Measurements from ENCODE around the gene COA8. TPM values are rescaled to one million over a fixed set of nuclear protein-coding genes. Genes with fewer than 3 reads are reported as not detected.
A peak's percentile ranks its signal among the peaks of the same experiment; 100 is the strongest.

Gene COA8
- polyA plus RNA-seq, 3 donors: 13.2 to 58.1 (median 52.3) TPM

- Histone ChIP-seq H3K4me2 (replicated peaks; ENCODE audit: extremely low read depth, low read length, poor library complexity, severe bottlenecking) (peak overlapping the region; percentile 97), H3K27me3 (ENCODE audit: control insufficient read depth in 2 of 2, insufficient read depth in 2 of 2, low read length in 2 of 2) (peaks cover 0 to 3% of the 10 kb centered on the region in 2 donors), H3K4me3 (replicated peaks in 1 of 3; ENCODE audit: low read depth in 2 of 3, low read length in 3 of 3) (peak overlapping the region; percentile 90 to 98 (median 92)), H3K79me2 (ENCODE audit: insufficient read depth, low read length) (peaks cover 20% of the 10 kb centered on the region), H3K36me3 (replicated peaks in 1 of 2; ENCODE audit: control insufficient read depth in 1 of 2, insufficient read depth in 2 of 2, low read length in 2 of 2) (peaks cover 4 to 16% of the 10 kb centered on the region in 2 donors), H3K27ac (ENCODE audit: low read depth in 1 of 2, low read length in 2 of 2) (peak overlapping the region; percentile 43 to 87), H3K4me1 (ENCODE audit: control insufficient read depth in 1 of 2, insufficient read depth in 2 of 2, low read length in 2 of 2) (peaks cover 42 to 45% of the 10 kb centered on the region in 2 donors), H2AFZ (ENCODE audit: insufficient read depth, low read depth, low read length, poor library complexity, severe bottlenecking) (peak overlapping the region; percentile 97), H4K20me1 (ENCODE audit: insufficient read depth, low read length) (peaks cover 10% of the 10 kb centered on the region), H3K9me3 (replicated peaks in 1 of 2; ENCODE audit: control insufficient read depth in 1 of 2, insufficient read depth in 1 of 2, low read length in 2 of 2) (no peaks in the 10 kb centered on the region), H3K9ac (ENCODE audit: insufficient read depth, low read length, poor library complexity, severe bottlenecking) (peak overlapping the region; percentile 74)
- no peak for DNase-seq
- H3K27ac Mint-ChIP-seq: peak overlapping the region; percentile 88 to 95 (median 91)
- WGBS (ENCODE audit: insufficient coverage): 79% methylated on average over 22 of the region's 42 CpGs
- H3K9me3 Mint-ChIP-seq: no peaks in the 10 kb centered on the region
- H3K4me3 Mint-ChIP-seq: peak overlapping the region; percentile 95 to 97
- H3K27me3 Mint-ChIP-seq (ENCODE audit: low read depth in 3 of 3): peaks cover 6 to 8% (median 6%) of the 10 kb centered on the region in 3 donors
- TF ChIP-seq CTCF (IDR thresholded peaks at IDR 0.05): no peak
- intact Hi-C loops (cut with micrococcal nuclease): loop anchor here in 1 of 2 donors (10.0 kb wide), 1 partner anchor 195 kb away; the partner anchor contains the start of gene EIF5
- peaks cover 47% of the 10 kb centered on the region for H3K4me1 Mint-ChIP-seq
- peaks cover 2 to 17% of the 10 kb centered on the region in 2 donors for H3K36me3 Mint-ChIP-seq
Observed at GRCh38 chr14:103529383-103530365, 33.1 kb upstream of the COA8 start.

DNA sequence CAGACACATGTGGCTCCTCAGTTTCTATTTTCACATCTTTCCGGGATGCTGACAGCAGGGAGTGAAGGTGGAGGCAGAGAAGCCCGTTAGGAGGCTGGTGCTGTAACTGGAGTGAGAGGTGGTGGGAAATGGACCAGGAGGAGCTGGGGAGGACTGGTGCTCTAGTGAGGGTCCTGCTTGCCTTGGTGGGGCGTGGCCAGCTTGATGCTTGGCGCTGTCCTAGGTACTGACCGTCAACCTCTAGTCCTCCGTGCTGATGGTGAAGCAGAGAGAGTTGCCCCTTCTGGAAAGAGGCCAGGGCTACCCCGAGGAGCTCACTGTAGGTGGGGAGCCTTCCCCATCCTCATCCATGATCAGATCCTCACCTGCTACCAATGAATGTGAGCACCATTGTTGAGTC, 32.4 kb upstream of the COA8 start:
- no peak for TF ChIP-seq CTCF (IDR thresholded peaks at IDR 0.05)
- H3K4me1 ChIP-seq (ENCODE audit: control insufficient read depth in 1 of 2, insufficient read depth in 2 of 2, low read length in 2 of 2): peaks cover 42 to 45% of the 10 kb centered on the region in 2 donors
- H3K27me3 Mint-ChIP-seq (ENCODE audit: low read depth in 3 of 3): peaks cover 1 to 3% (median 2%) of the 10 kb centered on the region in 3 donors
- H4K20me1 ChIP-seq (ENCODE audit: insufficient read depth, low read length): peaks cover 8% of the 10 kb centered on the region
- peaks cover 46% of the 10 kb centered on the region for H3K4me1 Mint-ChIP-seq
- no peak overlapping the region for H3K27ac ChIP-seq (ENCODE audit: low read depth in 1 of 2, low read length in 2 of 2)
- peak overlapping the region in 1 of 2 donors; percentile 15 for H3K4me3 Mint-ChIP-seq
- no peak overlapping the region for H3K9ac ChIP-seq (ENCODE audit: insufficient read depth, low read length, poor library complexity, severe bottlenecking)
- no peak for DNase-seq
- no peaks in the 10 kb centered on the region for H3K9me3 ChIP-seq (replicated peaks in 1 of 2; ENCODE audit: control insufficient read depth in 1 of 2, insufficient read depth in 1 of 2, low read length in 2 of 2)
- peaks cover 8 to 24% of the 10 kb centered on the region in 2 donors for H3K36me3 ChIP-seq (replicated peaks in 1 of 2; ENCODE audit: control insufficient read depth in 1 of 2, insufficient read depth in 2 of 2, low read length in 2 of 2)
- peak overlapping the region in 3 of 7 donors; percentile 58 to 66 (median 65) for H3K27ac Mint-ChIP-seq
- WGBS (ENCODE audit: insufficient coverage): 94% methylated on average over 4 of the region's 7 CpGs
- H2AFZ ChIP-seq (ENCODE audit: insufficient read depth, low read depth, low read length, poor library complexity, severe bottlenecking): no peak overlapping the region
- intact Hi-C loops (cut with micrococcal nuclease): no loop called here
- H3K4me2 ChIP-seq (replicated peaks; ENCODE audit: extremely low read depth, low read length, poor library complexity, severe bottlenecking): peak overlapping the region; percentile 97
- H3K9me3 Mint-ChIP-seq: no peaks in the 10 kb centered on the region
- peaks cover 5 to 23% of the 10 kb centered on the region in 2 donors for H3K36me3 Mint-ChIP-seq
- no peak overlapping the region for H3K4me3 ChIP-seq (replicated peaks in 1 of 3; ENCODE audit: low read depth in 2 of 3, low read length in 3 of 3)
- H3K27me3 ChIP-seq (ENCODE audit: control insufficient read depth in 2 of 2, insufficient read depth in 2 of 2, low read length in 2 of 2): no peaks in the 10 kb centered on the region
- H3K79me2 ChIP-seq (ENCODE audit: insufficient read depth, low read length): peaks cover 20% of the 10 kb centered on the region
